Stomach smooth muscle (tissue), 2 donors: ENCODE results near the gene PRTFDC1.

Source experiments
- H3K27ac ChIP-seq: one replicate; pipeline ENCODE4 v1.7.0; 2013; ENCODE audit warnings: mild to moderate bottlenecking, low read length, inconsistent platforms
- H3K27me3 ChIP-seq, 2 donors: one replicate each; pipeline ENCODE4 v1.7.0; 2013; ENCODE audit warnings: low read length in 2 of 2; ENCODE audit not compliant: insufficient read depth in 2 of 2, control insufficient read depth in 1 of 2
- H3K36me3 ChIP-seq, 2 donors: one replicate each; pipeline ENCODE4 v1.7.0; 2013; ENCODE audit warnings: low read length in 2 of 2; ENCODE audit not compliant: control insufficient read depth in 2 of 2, insufficient read depth in 2 of 2
- H3K4me1 ChIP-seq: one replicate; pipeline ENCODE4 v1.7.0; 2013; ENCODE audit warnings: low read length; ENCODE audit not compliant: control insufficient read depth, insufficient read depth
- H3K4me3 ChIP-seq, 2 donors: one replicate each; pipeline ENCODE4 v1.7.0; 2013; ENCODE audit warnings: low read length in 2 of 2
- H3K9ac ChIP-seq, 2 donors: one replicate each; pipeline ENCODE4 v1.7.0; 2013; ENCODE audit warnings: low read length in 2 of 2, mild to moderate bottlenecking in 1 of 2
- H3K9me3 ChIP-seq, 2 donors: one replicate each; pipeline ENCODE4 v1.7.0; 2013; ENCODE audit warnings: low read length in 2 of 2; ENCODE audit not compliant: control insufficient read depth in 2 of 2
- donor health status: healthy.
- donor health status: Pancreatic carcinoma.

PRTFDC1 gene

DNA sequence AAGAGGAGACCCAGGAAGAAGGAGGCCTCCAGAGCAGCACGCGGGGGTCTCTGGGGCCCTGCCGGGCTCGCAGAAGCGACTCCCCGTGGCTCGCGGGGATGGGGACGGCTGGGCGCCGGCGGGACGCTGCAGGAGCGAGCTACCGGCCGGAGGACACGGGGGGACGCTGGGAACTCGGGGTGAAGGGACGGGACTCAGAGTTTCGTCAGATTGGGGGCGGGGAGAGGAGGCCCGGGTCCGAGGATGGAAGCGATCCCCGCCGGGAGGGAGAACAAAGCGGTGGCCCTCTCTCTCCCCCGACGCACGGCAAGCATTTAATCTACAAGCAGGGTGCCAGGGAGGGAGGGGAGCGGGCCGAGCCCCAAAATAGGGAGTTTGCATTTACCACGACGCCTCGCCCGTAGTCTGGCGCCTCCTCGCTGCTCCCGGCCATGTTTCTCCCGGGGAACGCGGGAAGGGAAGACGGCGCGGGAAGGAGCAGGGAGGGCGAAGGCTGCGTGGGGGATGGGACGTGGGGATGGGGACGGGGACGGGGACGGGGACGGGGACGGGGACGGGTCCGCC is at the start of gene PRTFDC1:
TSS of gene PRTFDC1 (minus strand) at position 464 of the 564 bp plus-strand sequence. CDS start at position 433, 31 bp downstream.
- Histone ChIP-seq H3K27me3 (no peaks in the 10 kb centered on the region), H3K9me3 (no peaks in the 10 kb centered on the region), H3K36me3 (no peaks in the 10 kb centered on the region), H3K4me1 (peaks cover 16% of the 10 kb centered on the region), H3K9ac (peak within 1 kb of the TSS; percentile 54 to 74), H3K4me3 (peak within 1 kb of the TSS; percentile 57 to 78), H3K27ac (peak within 1 kb of the TSS; percentile 49)

DNA sequence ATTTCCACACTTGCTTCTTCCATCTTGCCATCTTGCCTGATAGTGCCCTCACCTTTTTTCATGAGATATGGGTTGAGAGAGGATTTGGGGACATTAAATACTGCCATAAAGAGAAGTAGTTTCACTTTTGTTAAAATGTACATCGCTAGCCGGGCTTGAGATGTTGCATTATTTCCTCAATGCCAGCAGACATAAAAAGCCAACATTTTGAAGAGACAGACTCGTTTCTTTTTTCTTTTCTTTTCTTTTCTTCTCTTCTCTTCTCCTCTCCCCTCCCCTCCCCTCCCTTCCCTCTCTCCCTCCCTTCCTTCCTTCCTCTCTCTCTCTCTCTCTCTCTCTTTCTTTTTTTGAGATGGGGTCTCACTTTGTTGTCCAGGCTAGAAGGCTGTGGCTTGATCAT is 45.6 kb upstream of the PRTFDC1 start:
- H3K9me3 ChIP-seq, result no peaks in the 10 kb centered on the region
- H3K27ac ChIP-seq, result no peak overlapping the region

GRCh38 chr10:24995072-24995471 is 42.7 kb upstream of the PRTFDC1 start:
- Histone ChIP-seq H3K9ac (no peak overlapping the region), H3K27ac (no peak overlapping the region), H3K9me3 (no peaks in the 10 kb centered on the region), H3K4me1 (no peaks in the 10 kb centered on the region), H3K27me3 (no peaks in the 10 kb centered on the region), H3K36me3 (no peaks in the 10 kb centered on the region), H3K4me3 (no peak overlapping the region)

More for the DNA sequence above, 45.6 kb upstream of the PRTFDC1 start:
- H3K4me1 ChIP-seq, result no peaks in the 10 kb centered on the region
- no peak overlapping the region for H3K9ac ChIP-seq
- H3K36me3 ChIP-seq, result no peaks in the 10 kb centered on the region
- no peak overlapping the region for H3K4me3 ChIP-seq
- H3K27me3 ChIP-seq, result no peaks in the 10 kb centered on the region

DNA sequence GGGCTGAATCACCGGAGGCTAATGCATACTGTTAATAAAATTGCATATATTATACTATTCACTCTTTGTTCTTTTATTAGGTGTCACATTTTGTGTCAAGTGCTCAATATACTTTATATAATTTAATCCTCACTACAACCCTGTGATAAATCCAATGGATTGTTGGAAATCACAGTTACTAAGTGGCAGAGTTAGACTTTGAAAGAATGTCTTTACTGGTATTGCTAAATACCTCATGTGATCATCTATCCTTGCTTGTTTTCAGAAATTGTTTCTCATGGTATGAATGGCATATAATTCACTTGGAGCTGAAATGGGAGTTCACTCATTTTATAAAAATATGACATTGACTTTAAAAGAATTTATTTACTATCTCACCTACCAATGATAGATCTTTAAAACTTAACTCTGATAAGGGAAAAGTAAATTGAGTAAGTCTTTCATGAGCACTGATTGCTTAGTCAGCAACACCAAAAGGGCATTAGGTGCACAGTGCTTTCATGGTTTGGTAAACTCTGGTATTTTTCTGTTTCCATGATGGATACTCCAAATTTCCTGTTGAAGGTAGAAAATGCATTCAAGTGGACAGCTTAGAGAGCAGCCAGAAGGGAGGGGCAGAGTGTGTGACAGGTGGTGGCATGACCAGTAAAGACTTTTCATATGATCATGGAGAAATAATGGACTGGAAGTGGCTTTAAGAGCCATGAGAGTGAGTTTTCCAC is 41.0 kb upstream of the PRTFDC1 start:
- Histone ChIP-seq H3K36me3 (no peaks in the 10 kb centered on the region), H3K4me3 (no peak overlapping the region), H3K27me3 (no peaks in the 10 kb centered on the region), H3K4me1 (no peaks in the 10 kb centered on the region), H3K9me3 (no peaks in the 10 kb centered on the region), H3K9ac (no peak overlapping the region), H3K27ac (no peak overlapping the region)

DNA sequence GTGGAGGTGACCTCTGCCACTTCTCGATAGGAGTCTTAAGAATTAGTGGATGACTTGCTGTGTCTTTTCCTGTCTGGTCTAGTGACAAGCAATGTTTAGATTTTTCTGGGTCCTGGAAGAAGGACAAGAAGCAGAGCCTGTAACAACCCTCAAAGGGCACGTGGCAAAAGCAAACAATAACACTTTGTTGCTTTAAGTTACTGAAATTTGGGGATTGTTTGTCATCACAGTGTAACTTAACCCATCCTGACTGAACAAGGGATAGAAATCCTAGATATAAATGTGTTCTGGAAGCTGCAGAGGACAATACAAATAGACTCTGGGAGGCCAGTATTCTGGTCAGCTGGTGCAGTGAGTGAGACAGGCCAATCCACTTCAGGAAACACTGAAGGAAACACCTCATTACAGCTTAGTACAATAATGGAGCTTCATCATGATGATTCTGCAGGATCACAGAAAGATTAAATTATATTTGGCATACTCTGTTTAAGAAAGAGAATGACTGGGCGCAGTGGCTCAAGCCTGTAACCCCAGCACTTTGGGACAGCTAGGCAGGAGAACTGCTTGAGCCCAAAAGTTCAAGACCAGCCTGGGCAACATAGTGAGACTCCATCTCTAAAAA is 40.2 kb upstream of the PRTFDC1 start:
- H3K4me1 ChIP-seq, result no peaks in the 10 kb centered on the region
- no peak overlapping the region for H3K4me3 ChIP-seq
- H3K27ac ChIP-seq, result no peak overlapping the region

GRCh38 chr10:24991298-24991697 is 38.9 kb upstream of the PRTFDC1 start:
- no peak overlapping the region for H3K27ac ChIP-seq
- H3K9me3 ChIP-seq, result no peaks in the 10 kb centered on the region
- no peaks in the 10 kb centered on the region for H3K36me3 ChIP-seq
- H3K9ac ChIP-seq, result no peak overlapping the region
- H3K4me3 ChIP-seq, result no peak overlapping the region
- no peaks in the 10 kb centered on the region for H3K27me3 ChIP-seq
- H3K4me1 ChIP-seq, result no peaks in the 10 kb centered on the region

More for the DNA sequence above, 40.2 kb upstream of the PRTFDC1 start:
- no peaks in the 10 kb centered on the region for H3K36me3 ChIP-seq
- no peaks in the 10 kb centered on the region for H3K9me3 ChIP-seq
- no peaks in the 10 kb centered on the region for H3K27me3 ChIP-seq
- no peak overlapping the region for H3K9ac ChIP-seq

DNA sequence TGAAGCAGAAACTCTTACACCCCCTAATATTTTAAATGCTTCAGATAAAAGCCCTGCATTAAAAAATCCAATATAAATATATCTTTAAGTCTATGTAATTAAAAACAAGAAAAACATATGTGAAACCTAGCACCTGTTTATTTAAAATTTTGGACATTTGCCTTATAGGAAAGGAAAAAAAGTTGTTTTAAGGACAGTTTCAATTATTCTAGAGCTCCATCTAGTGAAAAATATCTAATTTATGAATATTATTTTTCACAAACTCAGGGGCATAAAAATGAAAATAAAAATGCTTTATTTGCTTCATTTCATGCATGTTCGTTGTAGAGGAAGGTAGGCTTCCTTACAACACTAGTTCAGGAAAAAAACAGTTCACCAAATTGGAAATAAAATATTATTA is 37.5 kb upstream of the PRTFDC1 start:
- no peaks in the 10 kb centered on the region for H3K9me3 ChIP-seq
- no peak overlapping the region for H3K27ac ChIP-seq
- no peak overlapping the region for H3K9ac ChIP-seq
- no peaks in the 10 kb centered on the region for H3K27me3 ChIP-seq
- no peaks in the 10 kb centered on the region for H3K36me3 ChIP-seq
- no peaks in the 10 kb centered on the region for H3K4me1 ChIP-seq
- no peak overlapping the region for H3K4me3 ChIP-seq

- no peaks in the 10 kb centered on the region for H3K27me3 ChIP-seq
- no peak overlapping the region for H3K27ac ChIP-seq
- H3K4me3 ChIP-seq, result no peak overlapping the region
- H3K36me3 ChIP-seq, result no peaks in the 10 kb centered on the region
- H3K4me1 ChIP-seq, result no peaks in the 10 kb centered on the region
- no peak overlapping the region for H3K9ac ChIP-seq
- no peaks in the 10 kb centered on the region for H3K9me3 ChIP-seq
Measured at GRCh38 chr10:24988831-24989640, 36.6 kb upstream of the PRTFDC1 start.

GRCh38 chr10:24984906-24985305 is 32.5 kb upstream of the PRTFDC1 start:
- H3K9me3 ChIP-seq, result no peaks in the 10 kb centered on the region
- H3K9ac ChIP-seq, result no peak overlapping the region
- no peak overlapping the region for H3K4me3 ChIP-seq
- no peaks in the 10 kb centered on the region for H3K4me1 ChIP-seq
- no peaks in the 10 kb centered on the region for H3K27me3 ChIP-seq
- H3K27ac ChIP-seq, result no peak overlapping the region
- no peaks in the 10 kb centered on the region for H3K36me3 ChIP-seq

DNA sequence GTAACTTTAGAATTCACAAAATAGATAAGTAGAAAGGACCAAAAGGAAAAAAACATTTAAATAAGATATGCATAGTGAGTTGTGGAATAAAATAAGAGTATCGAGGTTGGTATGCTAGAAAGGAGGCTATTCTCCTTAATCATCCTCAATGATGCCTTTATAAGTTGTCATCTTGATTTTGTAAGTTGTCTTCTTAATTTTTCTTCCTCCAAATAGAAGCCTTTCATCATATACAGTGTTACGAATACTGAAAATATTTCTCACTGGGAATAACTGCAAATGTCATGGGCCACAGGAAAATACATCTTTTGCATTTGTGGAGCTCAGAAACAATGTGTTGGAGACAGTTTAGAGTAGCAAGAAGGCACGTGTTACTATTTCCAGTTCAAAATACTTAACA is 31.5 kb upstream of the PRTFDC1 start:
- no peaks in the 10 kb centered on the region for H3K27me3 ChIP-seq
- H3K4me3 ChIP-seq, result no peak overlapping the region
- no peaks in the 10 kb centered on the region for H3K36me3 ChIP-seq
- no peak overlapping the region for H3K27ac ChIP-seq
- H3K4me1 ChIP-seq, result no peaks in the 10 kb centered on the region
- H3K9ac ChIP-seq, result no peak overlapping the region
- H3K9me3 ChIP-seq, result no peaks in the 10 kb centered on the region
